HG03095 (cell line): Measurements from ENCODE around the gene UPK3B.
A peak's percentile ranks its signal among the peaks of the same experiment; 100 is the strongest.
"Not testable (repeated sequence)": the region's sequence is repeated elsewhere in the genome, so short reads cannot be mapped to it uniquely, and the experiment has no call there.

Source experiments
- ATAC-seq: cut with Tn5 transposase; IDR thresholded peaks from one replicate; pipeline ENCODE4 v1.9.1; 2021; ENCODE audit warnings: moderate library complexity; ENCODE audit not compliant: unreplicated experiment

The UPK3B gene

DNA sequence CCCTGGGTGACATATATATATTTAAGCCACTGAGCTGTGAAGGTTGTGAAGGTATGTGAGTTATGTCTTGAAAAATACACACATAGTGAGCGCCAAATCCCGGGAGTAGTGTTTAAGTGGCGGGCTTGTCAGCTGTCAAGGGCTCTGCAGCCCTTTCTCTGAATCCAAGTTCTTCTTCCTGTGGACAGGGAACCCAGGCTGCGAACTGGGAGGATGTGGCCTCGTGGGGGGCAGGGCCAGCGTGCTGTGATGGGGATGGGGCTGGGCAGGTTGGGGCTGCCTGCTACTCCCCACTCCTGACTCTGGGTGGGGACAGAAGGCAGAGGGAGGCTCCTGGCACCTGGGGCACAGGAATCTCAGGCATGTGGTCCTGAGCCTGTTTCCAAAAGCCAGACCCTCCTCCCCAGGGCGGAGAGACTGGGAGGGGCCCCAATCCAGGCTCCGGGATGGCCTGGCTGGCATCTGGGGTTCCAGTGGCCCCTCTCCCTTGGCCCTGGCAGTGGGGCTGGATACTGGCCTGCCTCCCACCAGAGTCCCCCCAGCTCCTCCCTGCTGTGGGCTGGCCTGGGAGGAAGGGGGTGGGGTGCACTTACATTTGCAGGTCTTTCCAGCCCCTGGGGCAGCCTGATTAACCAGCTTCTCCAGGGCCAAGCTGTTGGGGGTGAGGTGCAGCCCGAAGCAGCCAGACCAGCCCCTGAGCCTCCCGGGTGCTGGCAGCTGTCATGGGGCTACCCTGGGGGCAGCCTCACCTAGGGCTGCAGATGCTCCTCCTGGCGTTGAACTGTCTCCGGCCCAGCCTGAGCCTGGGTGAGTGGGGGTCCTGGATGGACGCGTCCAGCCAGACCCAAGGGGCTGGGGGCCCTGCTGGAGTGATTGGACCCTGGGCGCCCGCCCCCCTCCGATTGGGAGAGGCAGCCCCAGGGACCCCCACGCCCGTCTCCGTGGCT lies at the start of gene UPK3B:
Gene UPK3B (plus strand): TSS at position 622 of the 947 bp plus-strand sequence. CDS start 101 bp downstream, at position 723.
- no peak for ATAC-seq

- ATAC-seq: not testable (repeated sequence)
Observed at GRCh38 chr7:76460767-76461166, 49.6 kb upstream of the UPK3B start.

DNA sequence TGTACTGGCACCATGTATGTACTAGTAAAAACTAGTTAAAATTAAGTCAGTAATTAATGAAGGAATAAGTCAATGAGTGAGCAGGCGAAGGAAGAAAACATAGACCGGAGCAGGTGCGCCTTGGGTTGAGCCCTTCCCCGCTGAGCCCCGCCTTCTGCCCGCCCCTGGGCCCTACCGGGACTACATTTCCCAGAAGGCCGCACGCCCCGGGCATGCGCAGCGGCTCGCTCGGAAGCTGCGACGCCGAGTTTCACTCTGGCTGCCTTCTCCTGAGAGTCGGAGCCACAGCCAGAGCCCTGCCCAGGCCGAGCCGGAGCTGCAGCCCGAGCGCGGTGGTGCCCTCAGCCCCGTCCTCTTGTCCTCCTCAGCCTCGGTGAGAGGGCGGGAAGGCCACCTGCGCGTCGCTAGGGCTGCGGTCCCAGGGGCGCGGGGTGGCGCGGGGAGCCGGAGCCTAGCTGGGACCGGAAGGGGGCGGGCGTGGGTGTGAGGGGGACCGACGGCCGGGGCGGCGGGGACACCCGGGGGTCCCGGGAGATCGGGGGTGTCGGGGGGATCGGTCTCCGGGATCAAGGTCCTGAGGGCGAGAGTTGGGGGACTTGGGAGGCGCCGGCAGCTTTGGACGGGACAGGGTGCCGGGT lies 48.8 kb upstream of the UPK3B start, which contains the start of gene DTX2:
Gene DTX2 (plus strand): TSS at position 246 of the 638 bp plus-strand sequence. CDS start 18,801 bp downstream, outside the sequence.
- ATAC-seq: peak; percentile 97

DNA sequence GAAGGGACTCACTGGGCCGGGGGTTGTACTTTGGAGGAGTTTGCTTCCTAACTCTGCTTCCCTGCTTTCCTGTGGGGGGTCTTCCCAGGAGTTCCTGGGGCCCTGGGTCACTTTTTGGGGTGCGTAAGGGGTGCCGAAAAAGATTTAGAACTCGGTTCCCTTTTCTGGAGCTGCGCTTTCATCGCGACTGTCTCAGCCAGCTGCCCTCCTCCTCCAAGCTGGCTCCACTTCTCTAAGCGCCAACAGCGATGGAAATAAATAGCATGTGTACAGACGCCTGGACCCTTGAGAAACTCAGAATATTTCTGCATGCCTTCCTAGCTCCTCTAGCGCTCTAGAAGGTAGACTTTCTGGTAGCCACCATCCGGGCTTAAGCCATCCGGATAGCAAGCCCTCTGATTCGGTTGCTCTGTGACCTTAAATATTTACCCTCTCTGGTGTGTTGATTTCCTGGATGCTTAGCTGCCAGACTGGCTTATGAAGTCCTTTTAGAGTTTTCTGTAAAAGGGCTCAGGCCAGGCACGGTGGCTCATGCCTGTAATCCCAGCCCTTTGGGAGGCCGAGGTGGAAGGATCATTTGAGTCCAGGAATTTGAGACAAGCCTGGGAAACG lies 48.0 kb upstream of the UPK3B start:
- not testable (repeated sequence) for ATAC-seq

DNA sequence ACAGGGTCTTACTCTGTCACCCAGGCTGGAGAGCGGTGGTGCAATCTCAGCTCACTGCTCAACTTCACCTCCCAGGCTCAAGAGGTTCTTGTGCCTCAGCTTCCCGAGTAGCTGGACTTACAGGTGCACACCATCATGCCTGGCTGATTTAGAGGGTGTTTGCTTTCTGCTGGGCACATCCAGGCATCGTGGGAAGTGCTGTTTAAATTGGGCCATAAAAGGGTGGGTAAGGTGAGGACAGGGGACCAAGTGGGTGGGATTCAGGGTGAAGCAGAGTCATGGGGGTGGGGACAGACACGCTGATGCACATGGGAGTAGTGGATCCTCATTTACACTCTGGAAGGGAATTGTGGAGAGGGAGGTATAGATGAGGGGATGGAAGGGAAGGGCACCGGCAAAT lies 45.4 kb upstream of the UPK3B start:
- ATAC-seq: not testable (repeated sequence)

- ATAC-seq: not testable (repeated sequence)
Observed at GRCh38 chr7:76465950-76466349, 44.4 kb upstream of the UPK3B start.

DNA sequence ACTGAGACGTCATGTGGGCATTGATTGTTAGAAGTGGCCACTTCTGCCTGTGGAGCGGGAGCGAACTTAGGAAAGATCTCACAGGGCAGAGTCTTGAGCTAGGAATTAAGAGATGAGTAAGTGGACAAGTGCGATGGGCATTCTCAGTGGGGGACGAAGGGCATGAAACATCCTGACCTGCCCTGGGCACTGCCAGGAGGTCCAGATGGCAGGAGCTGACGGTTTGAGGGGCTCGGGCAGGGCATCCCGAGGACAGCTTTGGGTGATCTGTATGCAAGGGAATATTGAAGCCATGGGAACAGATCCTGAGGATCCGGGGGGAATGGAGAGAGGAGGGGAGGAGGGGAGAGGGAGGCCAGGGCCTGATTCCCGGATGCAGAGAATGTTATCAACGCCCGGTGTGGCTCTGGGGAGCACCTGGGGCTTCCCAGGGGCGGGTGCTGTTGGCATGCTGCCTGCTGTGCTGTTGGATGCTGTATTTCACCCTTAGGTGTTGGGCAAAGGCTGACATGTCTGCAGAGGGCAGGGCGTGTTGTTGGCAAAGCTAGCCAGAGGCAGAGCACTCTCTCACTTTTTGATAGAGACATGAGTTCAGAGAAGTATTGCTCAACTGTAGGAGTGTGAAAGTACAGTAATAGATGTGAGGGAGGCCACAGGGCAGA lies 42.5 kb upstream of the UPK3B start:
- not testable (repeated sequence) for ATAC-seq

- ATAC-seq: not testable (repeated sequence)
Observed at GRCh38 chr7:76471556-76472221, 38.7 kb upstream of the UPK3B start.

DNA sequence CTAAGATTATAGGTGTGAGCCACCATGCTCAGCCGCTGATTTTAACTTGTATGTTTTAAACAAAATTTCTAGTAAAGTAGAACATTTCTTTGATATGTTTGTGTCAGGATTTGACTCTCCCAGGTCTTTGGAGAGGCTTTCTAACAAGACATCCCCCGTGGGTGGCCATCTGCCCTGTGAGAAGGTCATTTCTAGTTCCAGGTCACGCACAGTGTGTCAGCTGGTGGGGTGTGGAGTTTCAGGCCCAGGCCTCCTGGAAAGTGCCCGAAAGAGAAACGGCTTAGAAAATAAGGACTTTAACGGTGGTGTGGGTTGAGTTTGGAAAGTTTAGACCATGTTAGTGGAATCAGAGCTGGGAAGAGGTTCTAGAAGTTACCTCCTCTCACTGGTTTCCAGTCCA lies 37.3 kb upstream of the UPK3B start:
- not testable (repeated sequence) for ATAC-seq

DNA sequence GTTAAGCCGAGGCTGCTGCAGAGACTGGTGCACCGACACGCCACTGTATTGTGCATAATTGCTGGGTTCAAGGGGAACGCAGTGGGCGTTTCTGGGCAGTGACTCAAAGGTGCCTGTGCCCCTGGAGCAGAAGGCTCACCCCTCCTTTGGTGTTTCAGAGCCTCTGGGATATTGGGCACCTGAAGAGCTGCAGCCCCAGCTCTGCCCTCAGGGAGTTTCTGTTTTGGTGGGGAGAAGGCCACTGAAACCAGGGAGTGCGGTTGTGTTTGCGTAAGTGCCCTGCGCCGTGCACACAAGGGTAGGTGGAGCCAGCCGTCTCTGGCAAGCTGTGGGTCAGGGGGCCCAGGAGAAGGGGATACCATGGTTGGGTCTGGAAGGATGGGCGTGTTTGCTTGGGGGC lies 34.1 kb upstream of the UPK3B start:
- not testable (repeated sequence) for ATAC-seq

DNA sequence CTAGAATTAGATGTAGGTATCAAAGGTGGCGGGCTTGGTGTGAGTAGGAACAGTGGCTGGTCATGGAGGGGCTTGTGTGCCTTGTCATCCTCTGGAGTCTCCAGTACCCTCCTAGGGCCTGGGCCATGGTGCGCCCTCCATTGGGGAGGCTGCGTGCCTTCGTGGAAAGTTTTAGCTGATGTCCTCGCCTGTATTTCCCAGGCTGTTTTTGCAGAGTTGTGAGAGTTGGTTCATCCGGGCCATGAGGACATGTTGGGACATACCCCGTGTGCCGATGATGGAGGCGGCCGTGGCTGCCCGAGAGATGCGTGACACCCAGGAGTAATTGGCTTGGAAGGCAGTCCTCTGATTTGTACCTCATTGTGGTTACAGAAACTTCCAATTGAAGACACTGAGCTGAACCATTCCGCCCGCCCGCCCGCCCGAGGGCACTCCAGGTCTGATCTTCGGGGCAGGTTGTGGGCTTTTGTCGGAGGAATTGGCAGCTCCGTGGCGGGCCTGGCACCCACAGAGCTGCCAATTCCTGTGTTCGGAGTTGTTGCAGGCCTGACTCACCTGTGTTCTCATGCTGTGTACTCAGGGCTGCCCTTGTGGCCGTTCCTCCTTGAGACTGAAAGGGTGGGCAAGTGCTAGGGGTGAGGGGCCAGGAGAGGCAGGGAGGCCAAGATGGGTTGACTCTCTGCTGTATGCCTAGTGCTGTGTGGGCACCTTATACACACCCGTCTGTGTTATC lies 33.4 kb upstream of the UPK3B start:
- not testable (repeated sequence) for ATAC-seq

DNA sequence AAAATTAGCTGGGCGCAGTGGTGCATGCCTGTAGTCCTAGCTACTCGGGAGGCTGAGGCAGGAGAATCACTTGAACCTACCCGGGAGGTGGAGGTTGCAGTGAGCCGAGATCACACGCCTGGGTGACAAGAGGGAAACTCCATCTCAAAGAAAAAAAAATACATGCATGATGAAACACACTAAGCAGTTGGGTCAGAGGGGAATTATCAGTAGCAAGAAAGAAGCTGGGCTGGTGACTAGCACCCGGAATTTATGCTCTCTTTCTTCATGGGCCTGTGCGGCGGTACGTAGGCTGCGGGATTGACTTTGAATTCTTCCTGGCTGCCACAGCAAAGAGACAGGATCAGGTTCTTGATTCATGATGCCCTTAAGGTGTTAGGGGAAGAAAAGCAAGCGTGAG lies 30.7 kb upstream of the UPK3B start:
- not testable (repeated sequence) for ATAC-seq

GRCh38 chr7:76480403-76481253 lies 29.7 kb upstream of the UPK3B start:
- ATAC-seq: not testable (repeated sequence)

DNA sequence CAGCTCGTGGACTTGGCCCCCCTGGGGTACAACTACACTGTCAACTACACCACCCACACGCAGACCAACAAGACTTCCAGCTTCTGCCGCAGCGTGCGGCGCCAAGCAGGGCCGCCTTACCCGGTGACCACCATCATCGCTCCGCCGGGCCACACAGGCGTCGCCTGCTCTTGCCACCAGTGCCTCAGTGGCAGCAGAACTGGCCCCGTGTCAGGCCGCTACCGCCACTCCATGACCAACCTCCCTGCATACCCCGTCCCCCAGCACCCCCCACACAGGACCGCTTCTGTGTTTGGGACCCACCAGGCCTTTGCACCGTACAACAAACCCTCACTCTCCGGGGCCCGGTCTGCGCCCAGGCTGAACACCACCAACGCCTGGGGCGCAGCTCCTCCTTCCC lies 27.7 kb upstream of the UPK3B start:
- ATAC-seq: not testable (repeated sequence)

DNA sequence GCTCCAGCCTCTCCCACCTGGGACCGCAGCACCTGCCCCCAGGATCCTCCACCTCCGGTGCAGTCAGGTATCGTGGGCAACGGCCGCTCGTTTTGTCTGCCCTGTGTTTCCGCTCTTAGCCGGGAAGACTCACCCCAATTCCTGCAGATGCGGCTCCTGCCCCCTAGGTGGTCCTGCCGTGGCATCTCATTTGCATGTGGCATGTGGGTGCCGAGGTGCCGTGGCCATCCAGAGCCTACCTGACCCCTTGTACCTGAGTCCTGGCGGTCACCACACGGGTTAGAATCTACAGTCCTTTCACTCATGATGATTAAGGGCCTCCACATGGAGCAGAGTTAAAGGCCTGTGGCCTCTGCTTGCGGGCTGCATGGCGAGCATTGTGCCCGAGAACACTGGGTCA lies 27.3 kb upstream of the UPK3B start:
- ATAC-seq: not testable (repeated sequence)

DNA sequence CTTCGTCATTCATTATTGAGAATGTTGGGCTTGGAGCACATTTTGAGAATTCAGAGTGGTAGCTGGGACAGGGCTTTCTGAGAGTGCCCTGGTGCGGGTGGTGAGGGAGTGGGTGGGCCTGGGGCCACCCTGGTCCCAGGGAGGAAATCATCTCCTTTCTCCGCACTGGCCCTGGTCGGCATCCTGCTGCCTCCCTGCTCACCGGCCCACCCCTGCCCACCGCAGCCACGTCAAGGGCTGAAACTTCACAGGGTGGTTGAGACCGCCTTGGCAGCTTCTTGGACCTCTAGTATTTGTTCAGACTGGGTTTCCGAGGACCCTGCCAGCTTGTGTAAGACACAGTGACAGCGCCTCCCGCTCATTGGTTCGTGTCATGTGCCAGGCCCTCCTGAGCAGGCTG lies 25.9 kb upstream of the UPK3B start:
- not testable (repeated sequence) for ATAC-seq

DNA sequence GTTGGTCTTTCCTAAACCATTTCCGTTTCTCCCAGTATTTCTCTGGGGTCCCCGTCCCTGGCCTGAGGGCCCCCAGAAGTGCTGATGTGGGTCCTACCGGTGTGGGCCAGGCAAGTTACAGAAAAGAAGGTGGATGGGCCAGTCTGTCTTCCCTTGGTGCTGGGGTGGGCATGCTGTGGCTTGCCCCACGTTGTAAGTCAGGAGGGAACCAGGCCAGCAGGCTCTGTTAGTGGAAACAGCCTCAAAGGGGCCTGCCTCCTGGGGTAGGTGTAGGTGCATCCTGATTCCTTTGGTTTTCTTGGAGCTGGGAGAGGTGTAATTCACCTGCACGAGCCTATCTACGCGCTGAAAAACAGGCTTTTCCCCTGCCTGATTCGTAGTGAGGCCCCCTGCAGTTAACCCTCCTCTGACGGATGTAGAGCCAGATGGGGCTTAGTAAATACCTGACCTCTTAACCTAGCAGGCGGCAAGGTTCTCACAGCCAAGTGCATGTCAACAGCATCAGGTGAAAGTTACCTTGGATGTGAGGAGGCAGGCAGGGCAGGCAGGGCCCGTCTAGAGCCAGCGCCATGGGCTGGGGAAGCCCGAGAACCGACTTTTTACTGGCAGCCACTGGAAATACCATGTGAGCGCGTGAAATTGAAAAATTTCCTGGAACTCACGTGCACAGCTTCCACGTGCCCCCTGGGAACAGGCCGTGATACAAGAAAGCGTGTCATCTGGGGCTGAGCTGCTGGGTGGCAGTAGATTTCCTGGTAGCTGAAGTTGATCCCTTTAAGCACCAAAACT lies 24.3 kb upstream of the UPK3B start:
- ATAC-seq: peak; percentile 9

- peak; percentile 99 for ATAC-seq
Observed at GRCh38 chr7:76486618-76487017, 23.7 kb upstream of the UPK3B start.
